Osteocyte (in vitro differentiated cells): Measurements from ENCODE around the gene ENOSF1. TPM values are rescaled to one million over a fixed set of nuclear protein-coding genes. Genes with fewer than 3 reads are reported as not detected.

Experiments used
- DNase-seq: peaks from one replicate; pipeline ENCODE4 v3.0.0; 2021; ENCODE audit warnings: mixed read lengths; ENCODE audit not compliant: unreplicated experiment; ENCODE audit errors: extremely low spot score
- H3K27ac Mint-ChIP-seq: one replicate; pipeline ENCODE4 v1.8.0; 2021; ENCODE audit warnings: mild to moderate bottlenecking, mixed read lengths; ENCODE audit not compliant: unreplicated experiment
- H3K27me3 Mint-ChIP-seq: one replicate; pipeline ENCODE4 v1.8.0; 2021; ENCODE audit warnings: mixed read lengths; ENCODE audit not compliant: unreplicated experiment
- H3K36me3 Mint-ChIP-seq: one replicate; pipeline ENCODE4 v1.8.0; 2021; ENCODE audit warnings: mixed read lengths; ENCODE audit not compliant: unreplicated experiment
- H3K4me1 Mint-ChIP-seq: one replicate; pipeline ENCODE4 v1.8.0; 2021; ENCODE audit warnings: mixed read lengths; ENCODE audit not compliant: unreplicated experiment
- H3K4me3 Mint-ChIP-seq: one replicate; pipeline ENCODE4 v1.8.0; 2021; ENCODE audit warnings: mild to moderate bottlenecking, moderate library complexity, mixed read lengths; ENCODE audit not compliant: unreplicated experiment
- H3K9me3 Mint-ChIP-seq: one replicate; pipeline ENCODE4 v1.8.0; 2021; ENCODE audit warnings: mixed read lengths; ENCODE audit not compliant: unreplicated experiment
- CTCF ChIP-seq: fragments of 200-600 bp; sonication (generic); IDR thresholded peaks from 2 replicates; pipeline ENCODE4 v1.5.0; 2021; ENCODE audit warnings: antibody characterized with exemption, mild to moderate bottlenecking, moderate library complexity
- total RNA-seq: library from RNA; stranded (reverse); gene quantifications from 2 replicates; pipeline ENCODE4 v1.2.1, GENCODE V29; 2021

The ENOSF1 gene
- total RNA-seq, 1 donor from 2014 or later = 22.3 TPM

- H3K9me3 Mint-ChIP-seq = no peaks in the 10 kb centered on the region
- DNase-seq = no peak
- H3K4me1 Mint-ChIP-seq = peaks cover 8% of the 10 kb centered on the region
- H3K27ac Mint-ChIP-seq = no peak overlapping the region
- H3K27me3 Mint-ChIP-seq = no peaks in the 10 kb centered on the region
- no peak overlapping the region for H3K4me3 Mint-ChIP-seq
- no peaks in the 10 kb centered on the region for H3K36me3 Mint-ChIP-seq
- no peak for TF ChIP-seq CTCF
Observed at GRCh38 chr18:634551-635045, 77.8 kb downstream of the ENOSF1 start.

- Mint-ChIP-seq H3K4me3 (no peak overlapping the region), H3K27me3 (peaks cover 3% of the 10 kb centered on the region), H3K36me3 (no peaks in the 10 kb centered on the region), H3K9me3 (no peaks in the 10 kb centered on the region), H3K27ac (no peak overlapping the region), H3K4me1 (peaks cover 8% of the 10 kb centered on the region)
- no peak for DNase-seq
- no peak for TF ChIP-seq CTCF
Observed at GRCh38 chr18:631560-631959, 80.9 kb downstream of the ENOSF1 start.

- Mint-ChIP-seq H3K36me3 (no peaks in the 10 kb centered on the region), H3K9me3 (no peaks in the 10 kb centered on the region), H3K4me3 (no peak overlapping the region), H3K27ac (no peak overlapping the region), H3K4me1 (peaks cover 4% of the 10 kb centered on the region), H3K27me3 (peaks cover 3% of the 10 kb centered on the region)
- DNase-seq = no peak
- peak; percentile 21 for TF ChIP-seq CTCF
Observed at GRCh38 chr18:629269-630150, 82.9 kb downstream of the ENOSF1 start.

GRCh38 chr18:627231-627630 lies 85.2 kb downstream of the ENOSF1 start:
- DNase-seq = no peak
- Mint-ChIP-seq H3K9me3 (no peaks in the 10 kb centered on the region), H3K27ac (no peak overlapping the region), H3K4me1 (no peaks in the 10 kb centered on the region), H3K36me3 (no peaks in the 10 kb centered on the region), H3K4me3 (no peak overlapping the region), H3K27me3 (peaks cover 3% of the 10 kb centered on the region)
- TF ChIP-seq CTCF = no peak
